MM.1S (cell line): Measurements from ENCODE around the gene ITGAV.
A peak's percentile ranks its signal among the peaks of the same experiment; 100 is the strongest.

Source experiments
- DNase-seq: peaks from one replicate; pipeline ENCODE4 v3.0.0-alpha.2; 2015
- H2AFZ ChIP-seq: fragments of 300-600 bp; sonication (generic); 2 replicates; pipeline ENCODE4 v1.6.0; 2016; ENCODE audit warnings: antibody characterized with exemption, low read length
- H3F3A ChIP-seq: fragments of 300-600 bp; sonication (generic); 2 replicates; pipeline ENCODE4 v1.6.1; 2016; ENCODE audit warnings: mild to moderate bottlenecking, antibody characterized with exemption, low read length, moderate library complexity, mixed read lengths; ENCODE audit not compliant: insufficient read depth
- H3K27ac ChIP-seq: fragments of 300-600 bp; sonication (generic); 2 replicates; pipeline ENCODE4 v1.5.1; 2016; ENCODE audit warnings: mild to moderate bottlenecking, low read length
- H3K27me3 ChIP-seq: fragments of 300-600 bp; sonication (generic); replicated peaks from 2 replicates; pipeline ENCODE4 v1.6.0; 2016; ENCODE audit warnings: low read length; ENCODE audit not compliant: insufficient read depth
- H3K36me3 ChIP-seq: fragments of 300-600 bp; sonication (generic); replicated peaks from 2 replicates; pipeline ENCODE4 v1.6.1; 2016; ENCODE audit warnings: mild to moderate bottlenecking, low read length, mixed read lengths; ENCODE audit not compliant: insufficient read depth
- H3K4me1 ChIP-seq: fragments of 300-600 bp; sonication (generic); 2 replicates; pipeline ENCODE4 v1.6.1; 2016; ENCODE audit warnings: low read length, mixed read lengths
- H3K4me2 ChIP-seq: fragments of 300-600 bp; sonication (generic); 2 replicates; pipeline ENCODE4 v1.6.0; 2016; ENCODE audit warnings: low read depth, low read length
- H3K4me3 ChIP-seq: fragments of 300-600 bp; sonication (generic); 2 replicates; pipeline ENCODE4 v1.5.1; 2016; ENCODE audit warnings: low read length, mixed read lengths
- H3K79me2 ChIP-seq: fragments of 300-600 bp; sonication (generic); 2 replicates; pipeline ENCODE4 v1.6.1; 2016; ENCODE audit warnings: mixed run types, low read length, mixed read lengths
- H3K9ac ChIP-seq: fragments of 300-600 bp; sonication (generic); 2 replicates; pipeline ENCODE4 v1.6.1; 2016; ENCODE audit warnings: low read length, mixed read lengths
- H3K9me2 ChIP-seq: fragments of 300-600 bp; sonication (generic); replicated peaks from 2 replicates; pipeline ENCODE4 v1.6.1; 2016; ENCODE audit warnings: mild to moderate bottlenecking, low read length, mixed read lengths; ENCODE audit not compliant: insufficient read depth
- H3K9me3 ChIP-seq: fragments of 300-600 bp; sonication (generic); replicated peaks from 2 replicates; pipeline ENCODE4 v1.6.1; 2016; ENCODE audit warnings: mild to moderate bottlenecking, low read length, mixed read lengths; ENCODE audit not compliant: insufficient read depth
- H4K20me1 ChIP-seq: fragments of 300-600 bp; sonication (generic); 2 replicates; pipeline ENCODE4 v1.6.1; 2016; ENCODE audit warnings: mild to moderate bottlenecking, low read length, moderate library complexity, mixed read lengths; ENCODE audit not compliant: insufficient read depth
- EZH2 ChIP-seq: fragments of 300-600 bp; sonication (generic); optimal IDR thresholded peaks from 2 replicates; pipeline ENCODE3; 2017; ENCODE audit warnings: low read depth, mild to moderate bottlenecking, antibody characterized with exemption, low read length, mixed read lengths
- EZH2phosphoT487 ChIP-seq: fragments of 300-600 bp; sonication (generic); IDR thresholded peaks from 2 replicates; pipeline ENCODE4 v1.6.1; 2018; ENCODE audit warnings: antibody characterized with exemption, low read length
- TF ChIP-seq, protein P1 (sequence below): fragments of 300-600 bp; sonication (generic); IDR thresholded peaks from 2 replicates; pipeline ENCODE4 v1.5.1; 2016; ENCODE audit warnings: antibody characterized with exemption, low read length, mixed read lengths

ITGAV gene

GRCh38 chr2:186691900-186692299 lies 102.0 kb downstream of the ITGAV start:
- Histone ChIP-seq H3K9me3 (no peaks in the 10 kb centered on the region), H3K27ac (no peak overlapping the region), H4K20me1 (no peaks in the 10 kb centered on the region), H3K27me3 (no peaks in the 10 kb centered on the region), H3K4me3 (no peak overlapping the region), H3K79me2 (no peaks in the 10 kb centered on the region), H3K9ac (no peak overlapping the region), H2AFZ (no peak overlapping the region), H3K4me1 (no peaks in the 10 kb centered on the region), H3K4me2 (no peak overlapping the region), H3K36me3 (no peaks in the 10 kb centered on the region), H3F3A (no peaks in the 10 kb centered on the region), H3K9me2 (no peaks in the 10 kb centered on the region)
- no peak for DNase-seq
- TF ChIP-seq, protein P1, sequence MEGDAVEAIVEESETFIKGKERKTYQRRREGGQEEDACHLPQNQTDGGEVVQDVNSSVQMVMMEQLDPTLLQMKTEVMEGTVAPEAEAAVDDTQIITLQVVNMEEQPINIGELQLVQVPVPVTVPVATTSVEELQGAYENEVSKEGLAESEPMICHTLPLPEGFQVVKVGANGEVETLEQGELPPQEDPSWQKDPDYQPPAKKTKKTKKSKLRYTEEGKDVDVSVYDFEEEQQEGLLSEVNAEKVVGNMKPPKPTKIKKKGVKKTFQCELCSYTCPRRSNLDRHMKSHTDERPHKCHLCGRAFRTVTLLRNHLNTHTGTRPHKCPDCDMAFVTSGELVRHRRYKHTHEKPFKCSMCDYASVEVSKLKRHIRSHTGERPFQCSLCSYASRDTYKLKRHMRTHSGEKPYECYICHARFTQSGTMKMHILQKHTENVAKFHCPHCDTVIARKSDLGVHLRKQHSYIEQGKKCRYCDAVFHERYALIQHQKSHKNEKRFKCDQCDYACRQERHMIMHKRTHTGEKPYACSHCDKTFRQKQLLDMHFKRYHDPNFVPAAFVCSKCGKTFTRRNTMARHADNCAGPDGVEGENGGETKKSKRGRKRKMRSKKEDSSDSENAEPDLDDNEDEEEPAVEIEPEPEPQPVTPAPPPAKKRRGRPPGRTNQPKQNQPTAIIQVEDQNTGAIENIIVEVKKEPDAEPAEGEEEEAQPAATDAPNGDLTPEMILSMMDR, result no peak
- TF ChIP-seq EZH2phosphoT487 (no peak), EZH2 (no peak)

DNA sequence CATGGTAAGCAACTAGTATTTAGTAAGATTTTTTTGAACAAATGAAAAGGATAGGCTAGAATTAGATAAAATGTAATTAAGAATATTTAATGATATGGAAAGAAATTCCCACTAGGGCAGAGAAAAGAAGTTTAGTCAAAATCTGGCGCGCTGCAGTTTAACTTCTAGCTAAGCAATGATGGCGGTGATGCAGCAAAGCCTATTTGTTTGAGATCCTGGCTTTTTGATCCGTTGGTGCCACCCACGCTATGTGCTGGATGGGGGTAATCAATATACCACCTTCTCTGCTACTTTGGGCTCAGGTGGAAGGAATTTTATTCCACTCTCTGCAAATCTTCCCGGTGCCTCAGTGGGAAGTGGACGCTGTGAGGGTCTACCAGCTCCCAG lies 103.6 kb downstream of the ITGAV start:
- TF ChIP-seq EZH2 (no peak), EZH2phosphoT487 (no peak)
- TF ChIP-seq, protein P1, result no peak
- Histone ChIP-seq H3K4me1 (no peaks in the 10 kb centered on the region), H3F3A (no peaks in the 10 kb centered on the region), H4K20me1 (no peaks in the 10 kb centered on the region), H3K4me2 (peak overlapping the region; percentile 91), H3K27ac (no peak overlapping the region), H2AFZ (peak overlapping the region; percentile 73), H3K79me2 (no peaks in the 10 kb centered on the region), H3K9me3 (no peaks in the 10 kb centered on the region), H3K36me3 (no peaks in the 10 kb centered on the region), H3K9me2 (no peaks in the 10 kb centered on the region), H3K9ac (peak overlapping the region; percentile 54; the same call in 1 of the 2 replicates), H3K27me3 (no peaks in the 10 kb centered on the region), H3K4me3 (peak overlapping the region; percentile 68)
- DNase-seq, result no peak

DNA sequence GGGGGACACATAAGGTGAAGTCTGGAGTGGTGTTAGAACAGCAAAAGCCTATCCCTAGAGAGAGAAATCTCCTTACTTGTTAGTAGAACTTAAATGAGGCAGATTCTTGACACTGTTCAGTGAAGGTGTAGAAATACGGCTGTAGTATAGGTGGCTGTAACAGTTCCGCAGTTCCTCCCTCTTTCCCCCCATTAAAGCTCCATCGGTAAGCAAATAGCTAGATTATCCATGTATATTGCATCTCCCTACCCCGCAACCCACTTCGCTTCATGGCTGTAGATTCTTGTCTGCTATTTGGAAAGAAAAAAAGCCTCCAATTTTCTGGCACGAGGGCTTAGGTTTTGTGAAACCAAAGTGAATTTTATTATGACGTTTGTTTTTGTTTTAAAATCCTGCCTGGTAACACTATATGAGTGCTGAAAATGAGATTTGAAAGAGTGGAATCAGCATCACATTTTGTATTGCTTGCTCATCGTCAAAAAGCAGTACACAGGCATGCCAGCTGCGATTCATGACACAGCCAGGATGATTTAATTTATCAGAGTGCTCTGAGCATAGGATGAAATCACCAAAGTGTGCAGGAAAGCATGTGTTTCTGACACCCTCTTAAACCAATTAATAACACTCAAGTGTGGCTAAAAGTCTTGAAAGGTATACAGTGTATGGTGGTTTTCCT lies 105.4 kb downstream of the ITGAV start:
- no peak for TF ChIP-seq EZH2
- no peaks in the 10 kb centered on the region for H3K4me1 ChIP-seq
- no peaks in the 10 kb centered on the region for H4K20me1 ChIP-seq
- no peaks in the 10 kb centered on the region for H3K79me2 ChIP-seq
- no peak for DNase-seq
- no peaks in the 10 kb centered on the region for H3K9me3 ChIP-seq
- no peak overlapping the region for H3K27ac ChIP-seq
- no peaks in the 10 kb centered on the region for H3K9me2 ChIP-seq
- no peaks in the 10 kb centered on the region for H3K36me3 ChIP-seq
- H3F3A ChIP-seq, result no peaks in the 10 kb centered on the region
- H2AFZ ChIP-seq, result peak overlapping the region; percentile 35; the same call in 1 of the 2 replicates
- peak overlapping the region; percentile 68 for H3K4me3 ChIP-seq
- H3K9ac ChIP-seq, result peak overlapping the region; percentile 14; the same call in 1 of the 2 replicates
- no peaks in the 10 kb centered on the region for H3K27me3 ChIP-seq
- H3K4me2 ChIP-seq, result peak overlapping the region; percentile 91

- no peaks in the 10 kb centered on the region for H3K9me3 ChIP-seq
- H3K4me2 ChIP-seq, result no peak overlapping the region
- H3K9me2 ChIP-seq, result no peaks in the 10 kb centered on the region
- no peaks in the 10 kb centered on the region for H3K36me3 ChIP-seq
- H3F3A ChIP-seq, result no peaks in the 10 kb centered on the region
- no peaks in the 10 kb centered on the region for H3K27me3 ChIP-seq
- H3K79me2 ChIP-seq, result no peaks in the 10 kb centered on the region
- H4K20me1 ChIP-seq, result no peaks in the 10 kb centered on the region
- DNase-seq, result no peak
- H2AFZ ChIP-seq, result no peak overlapping the region
- H3K27ac ChIP-seq, result no peak overlapping the region
- H3K4me1 ChIP-seq, result no peaks in the 10 kb centered on the region
- TF ChIP-seq, protein P1, result no peak
- TF ChIP-seq EZH2phosphoT487 (no peak), EZH2 (no peak)
- no peak overlapping the region for H3K9ac ChIP-seq
- no peak overlapping the region for H3K4me3 ChIP-seq
These were observed 106.4 kb downstream of the ITGAV start for GRCh38 chr2:186696290-186696689.
